Type B pancreatic cell (in vitro differentiated cells): ENCODE data around the gene PCGF6. TPM values are rescaled to one million over a fixed set of nuclear protein-coding genes. Genes with fewer than 3 reads are reported as not detected.

Source experiments
- DNase-seq: peaks from one replicate; pipeline ENCODE4 v3.0.0; 2021; ENCODE audit warnings: mixed read lengths; ENCODE audit not compliant: unreplicated experiment; ENCODE audit errors: extremely low spot score
- H3K27ac Mint-ChIP-seq: 2 replicates; pipeline ENCODE4 v1.8.0; 2021; ENCODE audit warnings: mild to moderate bottlenecking, mixed read lengths
- H3K27me3 Mint-ChIP-seq: 2 replicates; pipeline ENCODE4 v1.8.0; 2021; ENCODE audit warnings: mixed read lengths
- H3K36me3 Mint-ChIP-seq: 2 replicates; pipeline ENCODE4 v1.8.0; 2021; ENCODE audit warnings: mixed read lengths
- H3K4me1 Mint-ChIP-seq: one replicate; pipeline ENCODE4 v1.8.0; 2021; ENCODE audit warnings: mixed read lengths; ENCODE audit not compliant: unreplicated experiment
- H3K4me3 Mint-ChIP-seq: 2 replicates; pipeline ENCODE4 v1.8.0; 2021; ENCODE audit warnings: mild to moderate bottlenecking, mixed read lengths
- H3K9me3 Mint-ChIP-seq: 2 replicates; pipeline ENCODE4 v1.8.0; 2021; ENCODE audit warnings: mixed read lengths
- CTCF ChIP-seq: fragments of 200-600 bp; sonication (generic); conservative IDR thresholded peaks from 2 replicates; pipeline ENCODE4 v1.5.0; 2021; ENCODE audit warnings: antibody characterized with exemption, mild to moderate bottlenecking
- microRNA-seq: library from miRNA; unstranded; fragments of <30 nt; microRNA quantifications from one replicate; pipeline ENCODE4, GENCODE V29; 2020
- total RNA-seq: library from RNA; stranded (reverse); gene quantifications from 2 replicates; pipeline ENCODE4 v1.2.1, GENCODE V29; 2021; ENCODE audit warnings: low replicate concordance

PCGF6 gene
- total RNA-seq, 1 donor from 2014 or later = 14.5 TPM

GRCh38 chr10:103254113-103254512 lies 96.8 kb downstream of the PCGF6 start:
- Mint-ChIP-seq H3K4me1 (no peaks in the 10 kb centered on the region), H3K36me3 (no peaks in the 10 kb centered on the region), H3K27ac (no peak overlapping the region), H3K9me3 (peaks cover 4% of the 10 kb centered on the region), H3K27me3 (no peaks in the 10 kb centered on the region), H3K4me3 (no peak overlapping the region)
- DNase-seq = no peak
- TF ChIP-seq CTCF = no peak

Small RNA genes lying within 50 kb of the gene (microRNA-seq; reads per million reads assigned to microRNA genes)
- 2,814 reads per million, percentile 88 among the genes with 10 or more reads in this experiment for gene MIR1307

Other genes with a start within 250 kb of the PCGF6 start
- 96.5 and 122 TPM in 2 replicates for gene NT5C2, start 157.9 kb downstream of the PCGF6 start, total RNA-seq
- not detected in 2 replicates for gene RPEL1, start 105.3 kb downstream of the PCGF6 start, total RNA-seq
- gene INA, start 74.0 kb downstream of the PCGF6 start, total RNA-seq = 9.4 and 38.0 TPM in 2 replicates
- gene TAF5, start 16.8 kb upstream of the PCGF6 start, total RNA-seq = 6.2 and 10.0 TPM in 2 replicates
- gene ATP5MK, start 45.3 kb upstream of the PCGF6 start, total RNA-seq = 300 and 424 TPM in 2 replicates
- 46.3 and 53.2 TPM in 2 replicates for gene PDCD11, start 45.5 kb upstream of the PCGF6 start, total RNA-seq
- gene CALHM2, start 101.2 kb upstream of the PCGF6 start, total RNA-seq = 3.5 and 27.8 TPM in 2 replicates
- gene CALHM1, start 107.8 kb upstream of the PCGF6 start, total RNA-seq = 0.17 TPM in 1 of 2 replicates, not detected in the other
- gene CALHM3, start 128.1 kb upstream of the PCGF6 start, total RNA-seq = 3.3 and 20.3 TPM in 2 replicates
- 38.3 and 102 TPM in 2 replicates for gene NEURL1, start 142.6 kb upstream of the PCGF6 start, total RNA-seq